ENCODE data around the gene RAB39A.

DNA sequence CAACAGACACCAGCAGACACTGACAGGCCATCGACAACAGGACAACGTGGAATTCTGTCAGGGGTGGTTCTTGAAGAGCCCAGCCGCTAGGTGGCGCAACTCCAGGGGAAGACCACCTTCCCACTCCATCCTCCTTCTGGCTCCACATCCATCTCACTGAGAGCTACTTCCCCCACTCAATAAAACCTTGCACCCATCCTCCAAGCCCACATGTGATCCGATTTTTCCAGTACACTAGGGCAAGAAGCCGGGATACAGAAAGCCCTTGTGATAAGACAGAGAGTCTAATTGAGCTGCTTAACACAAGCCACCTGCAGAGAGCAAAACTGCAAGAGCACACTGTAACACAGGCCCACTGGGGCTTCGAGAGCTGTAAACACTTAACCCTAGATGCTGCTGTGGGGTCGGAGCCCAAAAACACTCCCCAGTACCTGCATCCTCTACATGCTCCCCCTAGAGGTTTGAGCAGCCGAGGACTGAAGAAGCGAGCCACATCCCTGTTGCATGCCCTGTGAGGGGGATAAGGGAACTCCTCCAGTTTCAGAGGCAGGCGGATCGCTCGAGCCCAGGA, 11.5 kb upstream of the RAB39A start:
- TF ChIP-seq CTCF (IDR thresholded peaks at IDR 0.05; ENCODE audit: poor library complexity) (peak; percentile 41), EZH2phosphoT487 (IDR thresholded peaks at IDR 0.05; ENCODE audit: low read depth, severe bottlenecking, unreplicated experiment) (no peak)

Data from hepatocyte (in vitro differentiated cells).